K562 (cell line): ENCODE results near the gene UBXN11. TPM values are rescaled to one million over a fixed set of nuclear protein-coding genes. Genes with fewer than 3 reads are reported as not detected.
A peak's percentile ranks its signal among the peaks of the same experiment; 100 is the strongest.

Source experiments
- ARID2 ChIP-seq: fragments of 450-650 bp; IDR thresholded peaks from 2 replicates; pipeline ENCODE4 v1.6.1; 2017; ENCODE audit warnings: antibody characterized with exemption, mild to moderate bottlenecking
- ASH1L ChIP-seq: fragments of 450-650 bp; IDR thresholded peaks from 2 replicates; pipeline ENCODE4 v1.6.1; 2018; ENCODE audit warnings: borderline replicate concordance, mild to moderate bottlenecking, low read depth; ENCODE audit not compliant: partially characterized antibody
- CBX8 ChIP-seq: fragments of 200-600 bp; sonication (generic); IDR thresholded peaks from 2 replicates; pipeline ENCODE4 v1.6.1; 2012; ENCODE audit warnings: borderline replicate concordance, mixed run types, low read depth, mild to moderate bottlenecking, moderate library complexity, mixed read lengths, low read length, control low read depth, inconsistent platforms; ENCODE audit not compliant: poor library complexity, severe bottlenecking; ENCODE audit errors: extremely low read depth
- CCAR2 ChIP-seq: fragments of 200-400 bp; formaldehyde crosslinking; IDR thresholded peaks from 2 replicates; pipeline ENCODE4 v1.6.1; 2017; ENCODE audit warnings: mild to moderate bottlenecking, low read depth, low read length
- ERF ChIP-seq: fragments of 450-650 bp; formaldehyde crosslinking; IDR thresholded peaks from 2 replicates; pipeline ENCODE4 v1.4.0; 2020; ENCODE audit warnings: mild to moderate bottlenecking, mixed read lengths
- EWSR1 ChIP-seq: fragments of 450-650 bp; IDR thresholded peaks from 2 replicates; pipeline ENCODE4 v1.6.1; 2018; ENCODE audit warnings: borderline replicate concordance, mild to moderate bottlenecking, low read depth, moderate library complexity; ENCODE audit not compliant: partially characterized antibody
- FOXK2 ChIP-seq, 2 experiments: fragments of 450-650 bp; IDR thresholded peaks in 1 of 2; conservative IDR thresholded peaks in 1 of 2; 2 replicates each; pipeline ENCODE4 v1.6.1; 2016; ENCODE audit warnings: low read depth in 2 of 2, mild to moderate bottlenecking in 1 of 2
- FOXP1 ChIP-seq: sonication (generic); formaldehyde crosslinking; IDR thresholded peaks from 2 replicates; pipeline ENCODE4 v1.8.0; 2022; ENCODE audit warnings: mild to moderate bottlenecking, missing genetic modification reagents
- KLF6 ChIP-seq: fragments of 250-450 bp; sonication (Bioruptor Pico); IDR thresholded peaks from 2 replicates; pipeline ENCODE4 v1.4.0; 2020; ENCODE audit warnings: mild to moderate bottlenecking, moderate library complexity, borderline replicate concordance
- MCM7 ChIP-seq, 2 experiments: fragments of 450-650 bp; IDR thresholded peaks; 2 replicates each; pipeline ENCODE4 v1.6.1; 2016 to 2018
- MXI1 ChIP-seq: IDR thresholded peaks from 2 replicates; pipeline ENCODE4 v1.6.1; 2011; ENCODE audit warnings: low read depth, mild to moderate bottlenecking, improper control_type of control experiment, low read length
- NR2F6 ChIP-seq: fragments of 450-650 bp; formaldehyde crosslinking; IDR thresholded peaks from 2 replicates; pipeline ENCODE4 v1.4.0; 2020; ENCODE audit warnings: mild to moderate bottlenecking
- PHB ChIP-seq: fragments of 250-450 bp; sonication (Bioruptor Pico); IDR thresholded peaks from 2 replicates; pipeline ENCODE4 v1.5.0; 2021
- PHB2 ChIP-seq: fragments of 450-650 bp; IDR thresholded peaks from 2 replicates; pipeline ENCODE4 v1.6.1; 2017; ENCODE audit warnings: low read depth
- PHF21A ChIP-seq: fragments of 450-650 bp; IDR thresholded peaks from 2 replicates; pipeline ENCODE4 v1.6.1; 2017; ENCODE audit warnings: low read depth, borderline replicate concordance
- PTRF ChIP-seq: fragments of 450-650 bp; IDR thresholded peaks from 2 replicates; pipeline ENCODE4 v1.6.1; 2016; ENCODE audit warnings: mild to moderate bottlenecking, missing genetic modification characterization, missing compliant biosample characterization
- PURB ChIP-seq: sonication (generic); formaldehyde crosslinking; IDR thresholded peaks from 2 replicates; pipeline ENCODE4 v1.9.0; 2021; ENCODE audit warnings: low read depth, mild to moderate bottlenecking, missing genetic modification reagents
- TEAD2 ChIP-seq: fragments of 450-650 bp; IDR thresholded peaks from 2 replicates; pipeline ENCODE4 v1.6.1; 2016; ENCODE audit warnings: missing genetic modification characterization, control low read depth, missing compliant biosample characterization
- ZFP36 ChIP-seq: fragments of 150-350 bp; IDR thresholded peaks from 2 replicates; pipeline ENCODE4 v1.6.1; 2018; ENCODE audit warnings: low read length, low read depth; ENCODE audit not compliant: partially characterized antibody
- ZNF263 ChIP-seq: sonication (generic); formaldehyde crosslinking; IDR thresholded peaks from 2 replicates; pipeline ENCODE4 v1.8.0; 2022; ENCODE audit warnings: mild to moderate bottlenecking, missing genetic modification reagents, borderline replicate concordance
- ZNF316 ChIP-seq: fragments of 450-650 bp; IDR thresholded peaks from 2 replicates; pipeline ENCODE4 v1.6.1; 2016
- ZNF408 ChIP-seq: fragments of 250-450 bp; sonication (Bioruptor Pico); IDR thresholded peaks from 2 replicates; pipeline ENCODE4 v1.4.0; 2020; ENCODE audit warnings: low read depth, mild to moderate bottlenecking, moderate library complexity
- ZNF41 ChIP-seq: fragments of 250-450 bp; sonication (Bioruptor Pico); conservative IDR thresholded peaks from 2 replicates; pipeline ENCODE4 v1.4.0; 2020; ENCODE audit warnings: mild to moderate bottlenecking
- ZNF551 ChIP-seq: fragments of 250-450 bp; sonication (Bioruptor Pico); IDR thresholded peaks from 2 replicates; pipeline ENCODE4 v1.5.0; 2021; ENCODE audit warnings: mild to moderate bottlenecking, moderate library complexity
- ZNF77 ChIP-seq: fragments of 250-450 bp; sonication (Bioruptor Pico); IDR thresholded peaks from 2 replicates; pipeline ENCODE4 v1.5.0; 2020
- polyA plus RNA-seq, 8 experiments: library from polyadenylated mRNA; depleted of rRNA in 4 of 8; stranded (reverse) in 5 of 8; unstranded in 3 of 8; fragments of >200 nt; fragmentation: Nextera tagmentation in 2 of 8; fragmentation: Illumina TruSeq in 1 of 8; extraction: Ambion mirVana in 2 of 8; extraction: Trizol in 1 of 8; gene quantifications; 2 replicates each; pipeline versions ENCODE4 v1.2.1 to v1.2.3, GENCODE V29; 2011 to 2014; ENCODE audit warnings: inconsistent platforms in 1 of 8, missing spikeins in 1 of 8
- total RNA-seq, 7 experiments: library from RNA; depleted of rRNA in 6 of 7; stranded (reverse); fragments of >200 nt in 6 of 7; fragmentation: Illumina TruSeq in 2 of 7; extraction: Trizol in 2 of 7; gene quantifications; 2 replicates each; pipeline versions ENCODE4 v1.2.1 to v1.2.3, GENCODE V29; 2011 to 2021; ENCODE audit warnings: low replicate concordance in 1 of 7
- TF ChIP-seq, protein P1 (sequence below): IDR thresholded peaks from 2 replicates; pipeline ENCODE4 v1.6.1; 2012; ENCODE audit warnings: low read depth, low read length, improper control_type of control experiment, borderline replicate concordance
- TF ChIP-seq, protein P2 (sequence below): fragments of 250-450 bp; sonication (Bioruptor Pico); IDR thresholded peaks from 2 replicates; pipeline ENCODE4 v1.8.0; 2022; ENCODE audit warnings: moderate library complexity, mild to moderate bottlenecking, inconsistent platforms
- TF ChIP-seq, protein P3 (sequence below): fragments of 450-650 bp; IDR thresholded peaks from 2 replicates; pipeline ENCODE4 v1.6.1; 2016

UBXN11 gene
- total and polyA plus RNA-seq, 9 of the 15 experiments (the other 6 are each of a cell fraction or from before 2014, with no cell fraction given) = 0.48 to 34.3 (median 11.3) TPM

DNA sequence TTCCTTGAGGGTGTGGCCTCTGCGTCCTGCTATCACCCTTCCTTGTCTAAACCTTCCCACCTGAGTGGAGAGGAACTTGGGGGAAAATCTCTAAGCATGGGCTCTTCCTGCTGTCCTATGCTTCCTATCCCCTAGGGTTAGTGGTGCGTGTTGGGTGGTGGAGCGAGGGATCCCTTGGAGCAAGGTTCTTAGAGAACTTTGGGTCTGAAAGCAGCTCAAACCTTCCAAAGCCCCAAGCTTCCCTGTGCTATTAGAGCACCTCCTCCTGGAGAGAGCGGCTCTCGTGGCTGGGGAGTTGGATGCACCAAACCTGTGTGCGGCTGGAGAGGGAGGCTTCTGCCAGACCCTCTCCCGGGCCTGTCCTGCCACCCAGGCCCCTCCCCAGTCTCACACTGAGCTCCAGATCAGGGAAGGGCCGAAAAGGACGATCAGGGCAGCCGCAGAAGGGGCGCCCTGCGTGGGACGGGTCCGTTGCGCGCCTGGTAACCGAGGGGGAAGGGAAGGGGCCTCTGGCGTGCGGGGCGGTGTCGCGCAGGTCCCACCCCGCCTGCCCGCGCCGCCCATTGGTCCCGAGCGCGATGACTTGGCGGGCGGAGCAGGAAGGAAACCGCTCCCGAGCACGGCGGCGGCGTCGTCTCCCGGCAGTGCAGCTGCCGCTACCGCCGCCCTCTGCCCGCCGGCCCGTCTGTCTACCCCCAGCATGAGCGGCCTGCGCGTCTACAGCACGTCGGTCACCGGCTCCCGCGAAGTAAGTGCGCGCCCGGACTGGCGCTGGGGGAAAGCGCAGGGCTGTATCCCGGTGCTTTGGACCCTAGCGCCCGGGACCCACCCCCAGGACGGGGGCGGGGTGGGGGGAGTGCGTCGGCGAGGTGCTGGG is 26.7 kb downstream of the UBXN11 start, which contains the start of gene SH3BGRL3 (continued):
- TF ChIP-seq CBX8 (no peak), FOXP1 (CRISPR knock-in tag) (peak; percentile 96), NR2F6 (CRISPR knock-in tag) (no peak), ZNF316 (no peak), PTRF (tag) (no peak), ZNF408 (CRISPR knock-in tag) (no peak), PHF21A (no peak), ZNF263 (CRISPR knock-in tag) (peak; percentile 47; the same call in 1 of the 2 replicates), PURB (CRISPR knock-in tag) (no peak), MCM7 (IDR thresholded peaks at IDR 0.05) (no peak), PHB (CRISPR knock-in tag) (0 out of 2 replicates have a peak, but pooled peaks have one; percentile 66), ZNF551 (CRISPR knock-in tag) (no peak), EWSR1 (no peak), CCAR2 (no peak), ZFP36 (no peak), ARID2 (no peak), MXI1 (no peak), KLF6 (no peak), ASH1L (no peak), FOXK2 (conservative IDR thresholded peaks at IDR 0.05 in 1 of 2, IDR thresholded peaks at IDR 0.05 in 1 of 2; ENCODE audit: low read depth in 2 of 2) (no peak), ERF (CRISPR knock-in tag) (peak; percentile 14), PHB2 (no peak), ZNF77 (0 out of 2 replicates have a peak, but pooled peaks have one; percentile 69), ZNF41 (no peak), TEAD2 (tag) (no peak)
- TF ChIP-seq, protein P1, sequence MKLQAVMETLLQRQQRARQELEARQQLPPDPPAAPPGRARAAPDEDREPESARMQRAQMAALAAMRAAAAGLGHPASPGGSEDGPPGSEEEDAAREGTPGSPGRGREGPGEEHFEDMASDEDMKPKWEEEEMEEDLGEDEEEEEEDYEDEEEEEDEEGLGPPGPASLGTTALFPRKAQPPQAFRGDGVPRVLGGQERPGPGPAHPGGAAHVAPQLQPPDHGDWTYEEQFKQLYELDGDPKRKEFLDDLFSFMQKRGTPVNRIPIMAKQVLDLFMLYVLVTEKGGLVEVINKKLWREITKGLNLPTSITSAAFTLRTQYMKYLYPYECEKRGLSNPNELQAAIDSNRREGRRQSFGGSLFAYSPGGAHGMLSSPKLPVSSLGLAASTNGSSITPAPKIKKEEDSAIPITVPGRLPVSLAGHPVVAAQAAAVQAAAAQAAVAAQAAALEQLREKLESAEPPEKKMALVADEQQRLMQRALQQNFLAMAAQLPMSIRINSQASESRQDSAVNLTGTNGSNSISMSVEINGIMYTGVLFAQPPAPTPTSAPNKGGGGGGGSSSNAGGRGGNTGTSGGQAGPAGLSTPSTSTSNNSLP = no peak
- TF ChIP-seq, protein P2, sequence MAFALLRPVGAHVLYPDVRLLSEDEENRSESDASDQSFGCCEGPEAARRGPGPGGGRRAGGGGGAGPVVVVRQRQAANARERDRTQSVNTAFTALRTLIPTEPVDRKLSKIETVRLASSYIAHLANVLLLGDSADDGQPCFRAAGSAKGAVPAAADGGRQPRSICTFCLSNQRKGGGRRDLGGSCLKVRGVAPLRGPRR (CRISPR knock-in tag) = no peak
- TF ChIP-seq, protein P3, sequence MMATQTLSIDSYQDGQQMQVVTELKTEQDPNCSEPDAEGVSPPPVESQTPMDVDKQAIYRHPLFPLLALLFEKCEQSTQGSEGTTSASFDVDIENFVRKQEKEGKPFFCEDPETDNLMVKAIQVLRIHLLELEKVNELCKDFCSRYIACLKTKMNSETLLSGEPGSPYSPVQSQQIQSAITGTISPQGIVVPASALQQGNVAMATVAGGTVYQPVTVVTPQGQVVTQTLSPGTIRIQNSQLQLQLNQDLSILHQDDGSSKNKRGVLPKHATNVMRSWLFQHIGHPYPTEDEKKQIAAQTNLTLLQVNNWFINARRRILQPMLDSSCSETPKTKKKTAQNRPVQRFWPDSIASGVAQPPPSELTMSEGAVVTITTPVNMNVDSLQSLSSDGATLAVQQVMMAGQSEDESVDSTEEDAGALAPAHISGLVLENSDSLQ = peak; percentile 24; the same call in 1 of the 2 replicates
